ENCODE measurements around the gene HAPSTR1.
A peak's percentile ranks its signal among the peaks of the same experiment; 100 is the strongest.

HAPSTR1 gene

DNA sequence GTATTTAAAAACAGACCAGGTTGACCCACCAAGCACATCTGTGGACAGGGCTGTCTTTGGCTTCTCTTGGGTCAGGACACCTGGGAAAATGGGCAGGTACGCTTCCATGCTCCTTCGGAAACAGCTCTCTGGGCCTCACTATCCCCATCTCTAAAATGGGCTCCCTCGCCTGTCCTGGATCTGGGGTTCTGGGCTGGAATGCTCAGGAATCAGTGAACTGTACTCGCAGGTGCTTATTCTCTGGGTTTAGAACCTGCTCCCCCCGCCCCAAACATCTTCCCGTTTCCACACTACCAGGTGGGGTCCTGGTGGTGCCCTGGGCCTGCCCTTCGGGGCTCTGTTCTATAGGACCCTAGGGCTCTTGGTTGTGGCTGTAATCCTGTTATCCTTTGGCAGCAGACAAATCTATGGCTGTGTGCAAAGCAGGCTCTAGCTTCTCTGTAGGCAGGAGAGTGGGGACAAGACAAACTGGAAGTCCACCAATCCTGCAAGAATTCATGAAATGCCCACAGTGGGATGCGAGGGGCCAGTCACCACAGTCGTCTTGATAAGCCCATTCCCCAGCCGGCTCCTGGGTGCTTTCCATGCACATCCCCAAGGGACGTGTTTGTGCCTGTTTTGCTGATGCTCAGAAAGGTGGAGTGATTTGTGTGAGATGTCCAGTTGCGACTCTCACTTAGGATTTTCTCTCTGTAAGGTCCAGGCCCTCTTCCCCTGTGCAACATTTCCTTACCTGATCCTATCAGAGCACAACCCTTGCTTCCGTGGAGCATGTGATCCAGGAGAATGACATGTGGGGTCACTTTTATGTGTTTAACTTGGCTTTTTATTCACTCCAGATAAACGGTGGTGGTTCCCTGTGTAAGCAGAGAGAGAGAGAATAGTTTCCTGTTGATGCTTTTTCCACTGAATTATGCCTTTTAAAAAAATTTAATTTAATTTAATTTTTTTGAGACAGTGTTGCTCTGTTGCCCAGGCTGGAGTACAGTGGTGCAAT, 37.2 kb downstream of the HAPSTR1 start:
- H3K9me3 Mint-ChIP-seq, result no peaks in the 10 kb centered on the region
- peaks cover 64% of the 10 kb centered on the region for H3K4me1 Mint-ChIP-seq (ENCODE audit: low read depth)
- H3K4me3 Mint-ChIP-seq, result peak overlapping the region; percentile 56
- peak overlapping the region; percentile 95 for H3K27ac Mint-ChIP-seq
- peaks cover 22% of the 10 kb centered on the region for H3K36me3 Mint-ChIP-seq (ENCODE audit: low read depth)
- no peaks in the 10 kb centered on the region for H3K27me3 Mint-ChIP-seq
- DNase-seq, result no peak

DNA sequence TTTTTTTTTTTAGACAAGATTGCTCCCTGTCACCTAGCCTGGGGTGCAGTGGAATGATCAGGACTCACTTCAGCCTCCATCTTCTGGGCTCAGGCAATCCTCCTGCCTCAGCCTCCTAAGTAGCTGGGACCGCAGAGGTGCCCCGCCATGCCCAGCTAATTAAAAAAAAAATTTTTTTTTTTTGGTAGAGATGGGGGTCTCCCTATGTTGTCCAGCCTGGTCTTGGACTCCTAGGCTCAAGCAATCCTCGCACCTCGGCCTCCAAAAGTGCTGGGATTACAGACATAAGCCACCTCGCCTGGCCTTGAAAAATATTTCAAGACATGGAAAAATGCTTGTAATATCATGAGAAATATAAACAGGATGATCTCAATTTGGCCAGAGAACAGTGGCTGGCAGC, 42.9 kb downstream of the HAPSTR1 start:
- Mint-ChIP-seq H3K9me3 (no peaks in the 10 kb centered on the region), H3K4me3 (no peak overlapping the region), H3K36me3 (ENCODE audit: low read depth) (no peaks in the 10 kb centered on the region), H3K27ac (no peak overlapping the region), H3K27me3 (no peaks in the 10 kb centered on the region), H3K4me1 (ENCODE audit: low read depth) (peaks cover 25% of the 10 kb centered on the region)
- no peak for DNase-seq

DNA sequence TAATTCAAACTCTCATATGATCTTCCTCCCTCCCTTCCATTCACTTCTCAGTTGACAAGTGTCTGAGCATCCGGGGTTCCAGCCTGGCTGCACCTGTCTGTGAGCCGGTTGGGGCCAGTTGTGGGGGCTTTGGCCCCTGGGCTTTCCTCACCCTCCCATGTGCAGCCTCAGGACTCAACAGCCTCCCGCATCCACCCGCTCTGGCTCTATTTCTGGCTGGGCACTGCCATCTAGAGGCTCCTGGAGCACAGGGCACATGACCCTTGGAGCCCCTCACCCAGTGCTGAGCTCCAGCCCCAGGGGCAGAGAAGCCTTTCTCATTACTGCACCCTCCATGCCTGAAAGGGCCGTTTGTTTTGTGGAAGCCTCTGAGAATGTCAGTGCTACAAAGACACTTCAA, 43.3 kb downstream of the HAPSTR1 start:
- Mint-ChIP-seq H3K27ac (no peak overlapping the region), H3K4me3 (no peak overlapping the region)

DNA sequence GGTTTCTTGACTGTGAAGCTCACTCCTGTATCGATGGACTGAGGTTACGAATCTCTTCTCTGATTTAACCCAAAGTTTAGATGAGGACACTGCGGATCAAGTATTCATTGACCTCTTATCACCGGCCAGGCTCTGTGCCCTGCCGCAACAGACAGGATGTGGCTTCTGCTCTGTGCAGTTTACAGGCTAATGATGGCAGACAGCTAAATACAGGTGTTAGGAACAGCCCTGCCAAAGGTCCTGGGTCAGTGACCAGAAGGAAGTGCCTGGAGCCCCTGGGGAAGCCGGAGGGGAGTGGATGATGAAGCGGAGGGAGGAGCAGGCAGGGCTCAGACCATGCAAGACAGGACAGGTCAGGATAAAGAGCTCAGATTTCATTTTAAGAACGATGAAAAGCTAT, 44.4 kb downstream of the HAPSTR1 start:
- Mint-ChIP-seq H3K4me1 (ENCODE audit: low read depth) (peaks cover 25% of the 10 kb centered on the region), H3K27me3 (no peaks in the 10 kb centered on the region), H3K36me3 (ENCODE audit: low read depth) (peaks cover 2% of the 10 kb centered on the region), H3K9me3 (no peaks in the 10 kb centered on the region), H3K27ac (peak overlapping the region; percentile 35), H3K4me3 (no peak overlapping the region)
- no peak for DNase-seq

More for the DNA sequence above, 43.3 kb downstream of the HAPSTR1 start:
- Mint-ChIP-seq H3K27me3 (no peaks in the 10 kb centered on the region), H3K36me3 (ENCODE audit: low read depth) (no peaks in the 10 kb centered on the region), H3K9me3 (no peaks in the 10 kb centered on the region), H3K4me1 (ENCODE audit: low read depth) (peaks cover 27% of the 10 kb centered on the region)
- DNase-seq, result peak; percentile 73

DNA sequence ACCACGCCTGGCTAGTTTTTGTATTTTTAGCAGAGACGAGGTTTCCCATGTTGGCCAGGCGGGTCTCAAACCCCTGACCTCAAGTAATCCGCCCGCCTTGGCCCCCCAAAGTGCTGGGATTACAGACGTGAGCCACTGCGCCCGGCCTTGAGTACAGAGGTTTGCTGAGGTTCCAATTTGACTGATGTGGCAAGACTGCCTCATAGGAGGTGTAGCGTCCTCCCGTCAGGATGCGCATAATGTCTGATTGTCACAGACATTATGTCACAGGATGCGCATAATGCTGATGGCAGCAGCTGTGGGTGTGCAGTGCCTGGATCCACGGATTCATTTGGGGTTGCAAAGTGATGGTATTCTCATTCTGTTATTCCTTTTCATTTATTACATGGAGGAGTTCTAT, 45.2 kb downstream of the HAPSTR1 start:
- no peak for DNase-seq
- Mint-ChIP-seq H3K36me3 (ENCODE audit: low read depth) (peaks cover 4% of the 10 kb centered on the region), H3K9me3 (no peaks in the 10 kb centered on the region), H3K27me3 (no peaks in the 10 kb centered on the region), H3K27ac (no peak overlapping the region), H3K4me1 (ENCODE audit: low read depth) (peaks cover 23% of the 10 kb centered on the region), H3K4me3 (no peak overlapping the region)

DNA sequence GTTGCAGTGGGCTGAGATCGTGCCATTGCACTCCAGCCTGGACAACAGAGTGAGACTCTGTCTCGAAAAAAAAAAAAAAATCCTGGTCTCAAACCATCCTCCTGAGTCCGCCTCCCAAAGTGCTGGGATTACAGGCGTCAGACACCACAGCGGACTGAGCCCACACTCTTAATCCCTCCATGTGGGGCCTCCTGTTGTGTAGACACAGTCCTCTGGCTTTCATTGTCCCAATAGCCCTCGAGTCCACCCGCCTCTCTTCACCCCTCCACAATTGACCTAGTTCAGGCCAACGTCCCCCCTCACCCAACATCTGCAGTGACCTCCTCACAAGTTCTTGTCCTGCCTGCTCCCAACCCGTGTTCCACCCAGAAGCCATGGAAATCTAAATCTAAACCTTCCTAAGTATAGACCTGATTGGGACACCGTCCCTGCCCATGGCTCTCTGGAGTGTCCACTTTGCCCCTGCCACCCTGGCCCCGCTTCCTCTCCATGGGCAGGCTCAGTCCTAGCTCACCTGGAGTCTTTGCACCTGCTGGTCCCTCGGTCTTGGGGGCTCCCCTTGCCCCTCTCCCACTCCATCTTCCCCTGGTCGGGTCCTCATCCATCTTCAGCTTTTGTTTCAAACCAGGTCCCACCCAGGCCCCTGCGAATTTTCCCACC, 46.7 kb downstream of the HAPSTR1 start:
- Mint-ChIP-seq H3K9me3 (no peaks in the 10 kb centered on the region), H3K36me3 (ENCODE audit: low read depth) (peaks cover 4% of the 10 kb centered on the region), H3K27me3 (no peaks in the 10 kb centered on the region), H3K27ac (no peak overlapping the region), H3K4me1 (ENCODE audit: low read depth) (peaks cover 20% of the 10 kb centered on the region), H3K4me3 (no peak overlapping the region)
- DNase-seq, result no peak

DNA sequence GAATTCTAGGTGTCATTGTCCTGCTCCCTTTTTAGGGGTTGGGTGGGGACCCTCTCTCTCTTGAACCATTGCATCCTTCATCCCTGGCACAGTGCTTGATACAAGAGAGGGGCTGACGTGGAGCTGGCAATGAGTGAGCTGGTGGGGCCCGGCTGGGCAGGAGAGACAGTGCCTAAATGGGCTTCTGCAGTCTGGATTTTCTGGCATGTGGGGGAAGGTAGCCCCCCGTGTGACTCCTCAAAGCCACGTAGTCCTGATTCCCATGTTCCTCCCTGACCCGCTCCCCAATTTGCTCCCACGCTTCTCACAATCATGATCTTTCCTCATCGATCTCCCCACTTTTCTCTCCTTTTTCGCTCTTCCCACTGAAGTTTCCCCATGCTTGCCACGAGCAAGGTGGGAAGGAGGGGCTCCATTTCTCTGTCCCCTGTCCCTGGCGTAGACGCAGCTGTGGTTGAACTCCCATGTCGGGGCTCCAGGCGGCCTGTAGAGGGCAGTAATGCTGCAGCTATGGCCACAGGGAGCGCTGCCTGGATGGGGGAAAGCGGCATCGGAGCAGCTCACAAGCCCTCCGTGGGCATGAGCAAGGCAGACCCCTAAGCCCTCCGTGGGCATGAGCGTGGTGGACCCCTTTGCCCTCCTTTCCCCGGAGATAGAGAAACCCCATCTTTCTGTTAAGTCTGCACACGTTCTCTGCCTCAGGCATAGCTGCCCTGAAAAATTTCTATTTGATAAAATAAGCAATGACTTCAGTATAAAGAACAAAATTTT, 47.5 kb downstream of the HAPSTR1 start:
- Mint-ChIP-seq H3K9me3 (no peaks in the 10 kb centered on the region), H3K4me1 (ENCODE audit: low read depth) (peaks cover 19% of the 10 kb centered on the region), H3K36me3 (ENCODE audit: low read depth) (peaks cover 4% of the 10 kb centered on the region), H3K27me3 (no peaks in the 10 kb centered on the region), H3K4me3 (no peak overlapping the region), H3K27ac (no peak overlapping the region)
- DNase-seq, result peak; percentile 77

DNA sequence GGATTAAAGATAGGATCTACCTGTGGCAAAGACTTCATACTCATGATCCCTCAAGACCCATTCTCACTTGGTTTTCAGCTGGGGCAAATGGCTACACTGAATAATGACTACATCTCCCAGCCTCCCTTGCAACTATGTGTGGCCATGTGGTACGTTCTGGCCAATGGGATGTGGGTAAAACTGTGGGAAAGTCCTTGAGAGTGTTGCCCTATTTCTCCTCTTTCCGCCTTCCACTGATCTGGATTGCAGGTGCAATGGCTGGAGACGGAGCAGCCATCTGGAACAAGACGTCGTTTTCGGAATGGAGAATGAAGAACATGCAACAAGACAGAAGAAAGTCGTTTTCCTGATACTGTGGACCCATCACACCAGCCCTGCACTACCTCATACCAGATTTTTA, 48.5 kb downstream of the HAPSTR1 start:
- Mint-ChIP-seq H3K36me3 (ENCODE audit: low read depth) (peaks cover 4% of the 10 kb centered on the region), H3K27me3 (no peaks in the 10 kb centered on the region), H3K9me3 (no peaks in the 10 kb centered on the region), H3K4me3 (no peak overlapping the region), H3K4me1 (ENCODE audit: low read depth) (peaks cover 15% of the 10 kb centered on the region), H3K27ac (no peak overlapping the region)
- DNase-seq, result no peak

Measured in activated T-cell treated with anti-CD3 and anti-CD28 coated beads, Interleukin-2, amount 50 U/mL, for 24 hours (primary cell).